Measurements from ENCODE around the gene DROSHA. TPM values are rescaled to one million over a fixed set of nuclear protein-coding genes. Genes with fewer than 3 reads are reported as not detected.
"Not testable (repeated sequence)": the region's sequence is repeated elsewhere in the genome, so short reads cannot be mapped to it uniquely, and the experiment has no call there.

Gene DROSHA
- total RNA-seq, 6 experiments from 2014 or later: 13.0 to 21.0 (median 18.5) TPM

DNA sequence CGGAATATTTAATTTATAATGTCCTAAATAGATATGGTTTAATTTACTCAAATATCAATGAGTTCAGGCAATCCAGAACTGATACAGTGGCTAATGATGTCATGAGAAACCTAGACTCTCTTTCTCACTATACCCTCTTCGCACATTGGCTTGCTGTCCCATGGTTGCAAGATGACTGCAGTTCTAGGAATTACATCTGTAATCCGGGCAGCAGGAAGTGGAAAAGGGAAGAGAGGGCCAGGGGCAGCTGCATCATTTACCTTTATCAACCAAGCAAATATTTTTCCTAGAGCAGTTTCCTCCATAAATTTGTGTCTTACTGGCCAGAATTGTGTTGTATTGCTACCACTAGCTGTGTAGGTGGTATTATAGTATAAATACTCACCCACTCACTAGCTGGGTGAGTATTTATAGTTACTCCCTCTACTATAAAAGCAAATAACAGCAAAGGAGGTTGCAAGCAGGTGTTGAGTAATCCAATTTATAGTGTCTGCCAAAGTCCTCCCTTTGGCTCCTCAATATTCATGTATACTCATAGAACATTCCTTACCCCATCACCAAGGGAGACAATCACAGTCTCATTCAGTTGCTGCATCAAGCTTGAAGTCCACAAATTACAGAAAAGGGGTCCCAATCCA, 168.8 kb downstream of the DROSHA start:
- Histone ChIP-seq H3K36me3 (no peaks in the 10 kb centered on the region), H3K4me1 (no peaks in the 10 kb centered on the region), H3K27me3 (no peaks in the 10 kb centered on the region), H3K4me3 (no peak overlapping the region), H3K9me3 (no peaks in the 10 kb centered on the region), H3K27ac (no peak overlapping the region)
- TF ChIP-seq POLR2A (IDR thresholded peaks at IDR 0.05): no peak
- TF ChIP-seq, protein P1, sequence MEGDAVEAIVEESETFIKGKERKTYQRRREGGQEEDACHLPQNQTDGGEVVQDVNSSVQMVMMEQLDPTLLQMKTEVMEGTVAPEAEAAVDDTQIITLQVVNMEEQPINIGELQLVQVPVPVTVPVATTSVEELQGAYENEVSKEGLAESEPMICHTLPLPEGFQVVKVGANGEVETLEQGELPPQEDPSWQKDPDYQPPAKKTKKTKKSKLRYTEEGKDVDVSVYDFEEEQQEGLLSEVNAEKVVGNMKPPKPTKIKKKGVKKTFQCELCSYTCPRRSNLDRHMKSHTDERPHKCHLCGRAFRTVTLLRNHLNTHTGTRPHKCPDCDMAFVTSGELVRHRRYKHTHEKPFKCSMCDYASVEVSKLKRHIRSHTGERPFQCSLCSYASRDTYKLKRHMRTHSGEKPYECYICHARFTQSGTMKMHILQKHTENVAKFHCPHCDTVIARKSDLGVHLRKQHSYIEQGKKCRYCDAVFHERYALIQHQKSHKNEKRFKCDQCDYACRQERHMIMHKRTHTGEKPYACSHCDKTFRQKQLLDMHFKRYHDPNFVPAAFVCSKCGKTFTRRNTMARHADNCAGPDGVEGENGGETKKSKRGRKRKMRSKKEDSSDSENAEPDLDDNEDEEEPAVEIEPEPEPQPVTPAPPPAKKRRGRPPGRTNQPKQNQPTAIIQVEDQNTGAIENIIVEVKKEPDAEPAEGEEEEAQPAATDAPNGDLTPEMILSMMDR (IDR thresholded peaks at IDR 0.05): no peak
- intact Hi-C loops (cut with DNase I): no loop called here
- WGBS (ENCODE audit: insufficient coverage, low coverage, low lambda C conversion rate, missing lambda C conversion rate): 44% methylated on average over 3 of the region's 3 CpGs
- ATAC-seq: no peak
- DNase-seq: no peak

DNA sequence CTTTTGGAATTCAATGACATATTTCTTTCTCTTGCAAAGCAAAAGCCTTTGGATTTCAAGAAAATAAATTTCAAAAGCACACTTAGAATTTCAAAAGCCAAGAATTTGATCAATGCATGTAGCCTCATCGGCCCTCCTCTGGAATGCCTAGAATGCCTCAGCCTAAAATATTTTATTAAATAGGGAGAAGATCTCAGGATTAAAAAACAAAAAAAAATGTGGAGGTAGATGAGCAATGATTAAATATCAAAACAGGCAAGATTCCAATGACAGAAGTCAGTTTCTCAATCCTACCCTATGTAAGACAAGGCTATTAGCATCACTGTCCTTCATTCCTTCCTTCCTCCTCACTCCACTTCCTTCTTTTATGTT, 169.4 kb downstream of the DROSHA start:
- H3K27me3 ChIP-seq: no peaks in the 10 kb centered on the region
- intact Hi-C loops (cut with DNase I): no loop called here
- TF ChIP-seq, protein P1 (IDR thresholded peaks at IDR 0.05): no peak
- no peak for TF ChIP-seq POLR2A (IDR thresholded peaks at IDR 0.05)
- no peak overlapping the region for H3K4me3 ChIP-seq
- H3K9me3 ChIP-seq: no peaks in the 10 kb centered on the region
- H3K4me1 ChIP-seq: no peaks in the 10 kb centered on the region
- WGBS (ENCODE audit: insufficient coverage, low coverage, low lambda C conversion rate, missing lambda C conversion rate): 63% methylated on average over 1 of the region's 1 CpG
- ATAC-seq (no peak), DNase-seq (no peak)
- no peaks in the 10 kb centered on the region for H3K36me3 ChIP-seq
- H3K27ac ChIP-seq: no peak overlapping the region

DNA sequence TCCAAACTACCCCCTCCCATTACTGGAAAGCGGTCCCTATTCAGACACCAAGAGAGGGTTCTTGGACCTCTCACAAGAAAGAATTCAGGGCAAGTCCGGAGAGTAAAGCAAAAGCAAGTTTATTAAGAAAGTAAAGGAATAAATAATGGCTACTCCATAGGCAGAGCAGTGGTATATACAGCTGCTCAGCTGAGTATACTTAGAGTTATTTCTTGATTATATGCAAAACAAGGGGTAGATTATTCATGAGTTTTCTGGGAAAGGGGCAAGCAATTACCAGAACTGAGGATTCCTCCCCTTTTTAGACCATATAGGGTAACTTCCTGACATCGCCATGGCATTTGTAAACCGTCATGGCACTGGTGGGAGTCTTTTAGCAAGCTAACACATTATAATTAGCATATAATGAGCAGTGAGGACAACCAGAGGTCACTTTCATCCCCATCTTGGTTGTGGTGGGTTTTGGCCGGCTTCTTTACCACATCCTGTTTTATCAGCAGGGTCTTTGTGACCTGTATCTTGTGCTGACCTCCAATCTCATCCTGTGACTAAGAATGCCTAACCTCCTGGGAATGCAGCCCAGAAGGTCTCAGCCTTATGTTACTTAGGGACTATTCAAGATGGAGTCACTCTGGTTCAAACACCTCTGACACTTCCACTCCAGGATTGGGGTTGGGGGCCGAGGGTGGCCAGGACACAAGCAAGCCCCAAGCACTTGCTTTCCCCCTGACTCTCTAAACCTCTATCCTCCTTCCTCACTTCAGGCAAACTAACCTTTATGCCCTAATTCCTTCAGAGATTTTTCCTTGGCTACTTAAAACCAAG, 170.0 kb downstream of the DROSHA start:
- H3K4me3 ChIP-seq; ATAC-seq; H3K27me3 ChIP-seq; H3K4me1 ChIP-seq; H3K27ac ChIP-seq; H3K36me3 ChIP-seq; H3K9me3 ChIP-seq; DNase-seq; intact Hi-C loops (cut with DNase I): not testable (repeated sequence)
- 58% methylated on average over 6 of the region's 6 CpGs for WGBS (ENCODE audit: insufficient coverage, low coverage, low lambda C conversion rate, missing lambda C conversion rate)

DNA sequence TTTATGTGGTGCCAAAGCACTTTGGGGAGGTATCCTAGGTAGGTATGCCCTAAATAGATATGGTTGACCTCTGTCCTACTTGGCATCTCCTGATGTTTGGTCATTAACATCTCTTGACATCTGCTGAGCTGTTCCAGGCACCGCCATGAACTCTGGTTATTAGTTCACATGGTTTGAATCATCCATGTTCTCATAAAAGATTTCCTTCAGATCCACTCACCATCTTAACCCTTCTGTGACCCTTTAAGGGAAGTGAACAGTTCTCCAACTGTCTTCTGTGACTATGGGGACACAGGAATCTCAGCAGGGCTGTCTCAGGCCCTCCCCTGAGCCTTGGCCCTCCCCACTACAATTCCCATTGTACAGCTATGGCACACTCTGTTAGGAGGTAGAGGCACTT, 170.7 kb downstream of the DROSHA start:
- ATAC-seq: no peak

DNA sequence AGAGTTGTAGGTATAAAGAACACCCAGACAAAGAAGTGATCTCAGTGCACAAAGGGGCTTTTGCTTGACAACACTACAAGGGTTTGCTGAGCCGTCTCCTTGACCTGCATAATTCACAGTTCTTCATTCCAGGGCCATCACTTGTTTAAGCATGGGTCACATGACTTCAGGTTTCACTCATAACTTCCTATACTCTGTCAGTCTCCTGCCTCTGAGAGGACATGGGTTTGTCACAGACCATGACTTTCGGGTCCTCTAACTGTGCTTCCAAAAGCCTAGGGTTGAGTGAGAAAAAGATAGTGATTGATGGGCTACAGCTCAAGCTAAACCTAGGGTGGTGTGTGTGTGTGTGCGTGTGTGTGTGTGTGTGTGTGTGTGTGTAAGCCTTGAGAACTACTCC, 172.1 kb downstream of the DROSHA start:
- H3K36me3 ChIP-seq: no peaks in the 10 kb centered on the region
- no peaks in the 10 kb centered on the region for H3K9me3 ChIP-seq
- H3K27me3 ChIP-seq: no peaks in the 10 kb centered on the region
- H3K27ac ChIP-seq: no peak overlapping the region
- H3K4me3 ChIP-seq: no peak overlapping the region
- 50% methylated on average over 2 of the region's 3 CpGs for WGBS (ENCODE audit: insufficient coverage, low coverage, low lambda C conversion rate, missing lambda C conversion rate)
- ATAC-seq (no peak), DNase-seq (no peak)
- H3K4me1 ChIP-seq: no peaks in the 10 kb centered on the region
- intact Hi-C loops (cut with DNase I): no loop called here
- TF ChIP-seq, protein P1 (IDR thresholded peaks at IDR 0.05): no peak
- TF ChIP-seq POLR2A (IDR thresholded peaks at IDR 0.05): no peak

More for the DNA sequence above, 170.7 kb downstream of the DROSHA start:
- DNase-seq: no peak
- intact Hi-C loops (cut with DNase I): no loop called here
- WGBS (ENCODE audit: insufficient coverage, low coverage, low lambda C conversion rate, missing lambda C conversion rate): 44% methylated on average over 1 of the region's 1 CpG
- no peaks in the 10 kb centered on the region for H3K27me3 ChIP-seq
- H3K27ac ChIP-seq: no peak overlapping the region
- TF ChIP-seq, protein P1 (IDR thresholded peaks at IDR 0.05): no peak
- TF ChIP-seq POLR2A (IDR thresholded peaks at IDR 0.05): no peak
- H3K4me3 ChIP-seq: no peak overlapping the region
- no peaks in the 10 kb centered on the region for H3K4me1 ChIP-seq
- no peaks in the 10 kb centered on the region for H3K9me3 ChIP-seq
- H3K36me3 ChIP-seq: no peaks in the 10 kb centered on the region
